Measurements from ENCODE around the gene INTS6L. TPM values are rescaled to one million over a fixed set of nuclear protein-coding genes. Genes with fewer than 3 reads are reported as not detected.

INTS6L gene, protein sequence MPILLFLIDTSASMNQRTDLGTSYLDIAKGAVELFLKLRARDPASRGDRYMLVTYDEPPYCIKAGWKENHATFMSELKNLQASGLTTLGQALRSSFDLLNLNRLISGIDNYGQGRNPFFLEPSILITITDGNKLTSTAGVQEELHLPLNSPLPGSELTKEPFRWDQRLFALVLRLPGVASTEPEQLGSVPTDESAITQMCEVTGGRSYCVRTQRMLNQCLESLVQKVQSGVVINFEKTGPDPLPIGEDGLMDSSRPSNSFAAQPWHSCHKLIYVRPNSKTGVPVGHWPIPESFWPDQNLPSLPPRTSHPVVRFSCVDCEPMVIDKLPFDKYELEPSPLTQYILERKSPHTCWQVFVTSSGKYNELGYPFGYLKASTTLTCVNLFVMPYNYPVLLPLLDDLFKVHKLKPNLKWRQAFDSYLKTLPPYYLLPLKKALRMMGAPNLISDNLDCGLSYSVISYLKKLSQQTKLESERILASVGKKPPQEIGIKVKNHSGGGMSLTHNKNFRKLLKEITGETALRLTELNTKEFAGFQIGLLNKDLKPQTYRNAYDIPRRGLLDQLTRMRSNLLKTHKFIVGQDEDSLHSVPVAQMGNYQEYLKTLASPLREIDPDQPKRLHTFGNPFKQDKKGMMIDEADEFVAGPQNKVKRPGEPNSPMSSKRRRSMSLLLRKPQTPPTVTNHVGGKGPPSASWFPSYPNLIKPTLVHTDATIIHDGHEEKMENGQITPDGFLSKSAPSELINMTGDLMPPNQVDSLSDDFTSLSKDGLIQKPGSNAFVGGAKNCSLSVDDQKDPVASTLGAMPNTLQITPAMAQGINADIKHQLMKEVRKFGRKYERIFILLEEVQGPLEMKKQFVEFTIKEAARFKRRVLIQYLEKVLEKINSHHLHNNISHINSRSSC
- 2.4 TPM for total RNA-seq
- long read RNA-seq, partial matches to known transcripts, result 1 of 2 reads
- long read RNA-seq, other reads (novel, unspliced or antisense), result 1 of 2 reads

DNA sequence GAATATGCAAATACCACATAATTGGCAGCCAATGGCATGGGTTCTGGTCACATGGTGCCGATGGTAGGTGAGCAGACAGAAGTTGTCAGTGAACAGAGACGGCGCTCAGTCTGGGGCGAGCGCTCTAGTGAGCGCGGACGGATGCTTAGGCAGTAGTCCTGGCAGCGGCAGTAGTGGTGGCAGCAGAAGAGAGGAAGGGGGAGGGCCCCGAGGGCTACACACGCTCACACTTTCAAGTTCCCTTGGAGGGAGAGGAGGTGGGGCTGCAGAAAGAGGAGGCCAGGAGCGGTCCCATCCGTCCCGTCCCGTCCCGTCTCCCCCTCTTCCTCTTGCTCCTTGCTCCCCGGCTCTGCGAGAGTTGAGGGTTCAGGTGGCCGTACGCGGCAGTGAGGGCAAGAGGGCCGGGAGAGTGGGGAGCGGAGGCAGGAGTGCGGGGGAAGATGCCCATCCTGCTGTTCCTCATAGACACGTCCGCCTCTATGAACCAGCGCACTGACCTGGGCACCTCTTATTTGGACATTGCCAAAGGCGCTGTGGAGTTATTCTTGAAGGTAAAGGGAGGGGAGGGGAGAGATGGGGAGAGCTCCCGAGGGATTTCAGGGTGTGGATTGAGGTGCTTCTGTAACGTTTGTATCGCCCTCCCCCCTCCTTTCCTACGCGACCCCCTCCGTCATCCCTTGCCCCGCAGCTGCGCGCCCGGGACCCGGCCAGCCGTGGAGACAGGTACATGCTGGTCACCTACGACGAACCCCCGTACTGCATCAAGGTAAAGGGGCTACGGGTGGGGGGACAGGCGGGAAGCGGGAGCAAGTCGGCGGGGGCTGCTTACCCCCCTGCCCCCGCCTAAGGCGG lies at the start of gene INTS6L:
Gene INTS6L (plus strand): TSS at position 108 of the 852 bp plus-strand sequence. CDS start 333 bp downstream, at position 441.
- DNase-seq, result peak; percentile 89
- peak; percentile 85 for ATAC-seq (ENCODE audit: poor library complexity)
- intact Hi-C loops (cut with DNase I), result no loop called here

DNA sequence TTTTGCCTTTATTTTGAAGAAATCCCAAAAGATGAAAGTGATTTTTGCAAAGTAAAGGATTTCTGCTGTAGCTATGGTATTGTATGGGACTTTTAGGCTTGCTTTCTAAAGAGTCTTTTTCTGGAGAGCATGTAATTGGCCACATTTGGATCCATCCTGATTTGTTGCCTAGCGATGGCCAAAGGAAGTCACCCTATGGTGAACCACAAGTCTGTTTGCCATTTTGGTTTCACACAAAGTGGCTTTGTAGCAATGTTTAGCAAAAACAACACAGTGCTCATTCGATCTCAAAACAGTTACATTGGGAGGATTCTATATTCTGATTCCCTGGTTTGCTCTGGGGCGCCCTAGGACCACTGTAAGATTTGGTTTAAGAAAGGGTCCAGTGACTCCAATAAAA lies 44.1 kb upstream of the INTS6L start:
- intact Hi-C loops (cut with DNase I), result no loop called here
- DNase-seq (no peak), ATAC-seq (ENCODE audit: poor library complexity) (no peak)

DNA sequence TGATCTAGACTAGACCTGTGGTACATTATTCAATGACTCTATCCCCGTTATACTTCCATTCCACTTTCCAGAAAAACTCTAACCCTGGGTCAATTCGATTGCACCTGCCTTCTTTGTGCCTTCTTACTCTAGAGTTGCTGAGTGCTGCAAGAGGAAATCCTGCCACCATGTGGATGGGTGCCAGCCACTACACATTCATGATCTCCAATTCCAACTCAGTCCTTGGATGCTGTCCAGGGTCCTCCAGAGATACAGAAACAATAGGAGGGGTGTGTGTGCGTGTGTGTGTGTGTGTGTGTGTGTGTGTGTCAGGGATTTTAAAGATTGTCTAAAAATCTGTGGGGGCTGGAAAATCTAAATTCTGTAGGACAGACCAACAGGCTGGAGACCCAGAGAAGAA lies 42.9 kb upstream of the INTS6L start:
- ATAC-seq (ENCODE audit: poor library complexity) (peak; percentile 82), DNase-seq (peak; percentile 63)
- intact Hi-C loops (cut with DNase I), result no loop called here

DNA sequence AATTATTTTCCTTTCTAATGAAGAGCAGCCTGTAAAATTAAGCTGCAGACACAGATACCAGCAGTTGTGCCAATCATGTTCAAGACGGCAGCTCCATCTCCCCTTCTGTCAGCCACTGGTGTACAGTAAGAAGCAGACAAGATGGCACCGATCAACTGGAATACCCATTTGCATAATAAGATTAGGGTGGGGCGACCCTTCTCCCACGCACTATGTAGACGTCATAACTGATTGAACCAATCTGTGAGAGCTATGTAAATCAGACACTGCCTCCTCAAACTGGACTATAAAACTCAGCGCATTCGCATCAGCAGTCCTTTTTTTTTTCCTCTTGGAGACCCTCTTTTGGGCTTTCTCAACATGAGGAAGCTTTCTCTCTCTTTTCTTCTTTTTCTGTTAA lies 40.4 kb upstream of the INTS6L start:
- intact Hi-C loops (cut with DNase I), result loop anchor here (10.0 kb wide), 1 partner anchor 95 kb away; no protein-coding TSS in a partner anchor
- DNase-seq (no peak), ATAC-seq (ENCODE audit: poor library complexity) (no peak)

DNA sequence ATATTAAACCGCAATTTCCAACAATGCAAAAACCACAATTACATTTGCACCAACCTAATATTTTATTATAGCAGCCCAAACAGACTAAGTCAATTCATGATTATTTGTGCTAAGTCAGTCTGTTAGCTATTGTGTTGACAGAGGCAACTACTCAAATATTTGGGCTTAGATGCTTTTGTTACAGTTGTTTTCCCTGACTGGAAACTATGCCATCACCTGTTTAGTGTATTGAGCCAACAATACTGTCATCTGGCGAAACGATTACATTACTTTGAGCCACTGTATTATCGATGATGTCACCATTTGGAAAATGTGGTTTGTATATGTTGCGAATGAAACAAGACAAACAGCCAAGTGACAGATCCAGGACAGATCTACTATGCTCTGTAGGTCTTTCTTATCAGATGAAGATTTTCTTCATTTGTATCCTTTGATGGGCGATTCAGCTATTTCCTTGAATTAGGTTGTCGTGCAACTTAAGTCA lies 38.7 kb upstream of the INTS6L start:
- no peak for ATAC-seq (ENCODE audit: poor library complexity)
- intact Hi-C loops (cut with DNase I), result loop anchor here (10.0 kb wide), 1 partner anchor 93 kb away; no protein-coding TSS in a partner anchor

DNA sequence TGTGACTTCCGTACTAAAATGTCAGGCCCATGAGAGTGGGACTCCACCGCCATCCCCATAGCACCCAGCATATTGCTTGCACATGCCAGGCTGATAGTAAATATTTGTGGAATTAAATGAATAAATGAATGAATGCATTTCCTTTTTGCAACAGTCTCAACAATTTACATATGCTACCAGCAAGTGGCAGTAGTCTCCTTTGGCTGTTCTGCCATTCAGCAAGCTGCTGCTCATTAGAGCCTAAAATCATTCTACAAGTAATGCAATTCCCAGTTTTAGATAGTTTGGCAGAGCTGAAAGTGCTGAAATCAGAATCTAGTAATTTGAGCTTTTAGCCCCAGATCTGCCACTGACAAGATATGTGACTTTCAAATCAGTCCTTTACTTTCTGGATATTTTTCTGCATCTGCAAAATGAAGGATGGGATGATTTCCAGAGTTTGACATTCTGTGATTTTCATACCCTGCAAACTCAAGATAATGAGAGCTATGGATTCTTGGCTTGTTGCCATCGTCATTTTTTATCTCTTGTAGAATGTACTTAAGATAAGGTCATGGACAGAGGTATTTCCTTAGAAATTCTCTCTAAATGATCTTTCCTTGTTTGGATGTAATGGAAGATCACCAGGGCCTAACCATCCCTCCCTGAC lies 35.7 kb upstream of the INTS6L start:
- DNase-seq, result no peak
- no peak for ATAC-seq (ENCODE audit: poor library complexity)
- intact Hi-C loops (cut with DNase I), result loop anchor here (10.0 kb wide), 1 partner anchor 90 kb away; no protein-coding TSS in a partner anchor

More for the DNA sequence above, 38.7 kb upstream of the INTS6L start:
- DNase-seq, result no peak

DNA sequence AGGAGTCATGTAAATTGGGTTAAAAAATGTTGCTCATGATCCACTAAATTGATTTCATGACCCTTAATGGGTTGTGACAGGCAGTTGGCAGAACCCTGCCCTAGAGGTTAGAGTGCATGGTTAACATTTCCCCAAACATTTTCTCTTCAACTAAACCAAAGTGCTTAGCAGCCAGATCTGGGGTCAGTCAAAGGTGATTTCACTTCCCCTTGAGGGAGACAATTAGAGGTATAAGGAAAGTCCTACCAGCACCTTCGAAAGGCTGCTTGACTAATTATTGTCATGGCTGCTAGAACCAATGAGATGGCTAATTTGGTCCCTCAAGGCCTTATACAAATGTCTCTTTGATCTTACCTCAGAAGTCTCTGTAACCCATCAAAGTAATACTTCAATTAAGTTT lies 30.9 kb upstream of the INTS6L start:
- ATAC-seq (ENCODE audit: poor library complexity), result no peak
- intact Hi-C loops (cut with DNase I), result loop anchor here (10.0 kb wide), 1 partner anchor 85 kb away; no protein-coding TSS in a partner anchor

DNA sequence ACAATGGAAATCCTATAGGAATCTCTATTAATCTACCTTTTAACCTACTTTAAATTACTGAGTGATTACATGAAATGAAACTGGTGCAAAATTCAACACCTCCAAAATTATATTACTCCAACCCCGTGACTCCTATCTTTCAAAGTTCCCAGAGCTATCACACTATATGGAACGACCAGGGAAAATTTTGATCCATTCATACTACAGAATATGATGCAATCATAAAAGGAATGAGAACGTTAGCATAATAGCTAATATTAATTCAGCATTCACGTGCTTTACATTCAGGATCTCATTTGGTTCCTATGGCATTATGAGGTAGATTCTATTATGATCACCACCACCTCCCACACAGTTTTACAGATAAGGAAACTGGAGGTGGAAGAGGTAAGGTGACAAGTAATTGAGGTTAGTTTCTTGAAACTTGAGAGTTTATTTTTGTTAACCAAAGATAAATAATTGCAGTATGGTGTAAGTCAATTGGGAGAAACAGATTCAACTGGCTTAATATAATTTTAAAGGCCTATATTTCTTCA lies 29.4 kb upstream of the INTS6L start:
- intact Hi-C loops (cut with DNase I), result no loop called here

More for the DNA sequence above, 30.9 kb upstream of the INTS6L start:
- DNase-seq, result no peak

DNA sequence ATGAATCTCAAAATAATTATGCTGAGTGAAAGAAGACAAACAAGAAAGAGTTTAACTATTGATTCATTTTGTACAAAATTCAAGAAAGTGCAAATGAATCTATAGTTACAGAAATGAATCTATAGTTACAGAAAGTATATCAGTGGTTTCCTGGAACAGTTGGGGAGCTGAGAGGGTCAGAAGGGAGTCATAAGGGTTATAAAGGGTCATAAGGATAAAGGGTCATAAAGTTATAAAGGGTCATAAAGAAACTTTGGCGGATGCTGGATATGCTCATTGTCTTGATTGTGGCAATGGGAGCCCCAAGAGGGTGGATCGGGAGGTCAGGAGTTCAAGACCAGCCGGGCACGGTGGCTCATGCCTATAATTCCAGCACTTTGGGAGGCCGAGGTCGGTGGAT lies 26.0 kb upstream of the INTS6L start:
- intact Hi-C loops (cut with DNase I), result no loop called here
- DNase-seq (no peak), ATAC-seq (ENCODE audit: poor library complexity) (no peak)

More for the DNA sequence above, 29.4 kb upstream of the INTS6L start:
- no peak for ATAC-seq (ENCODE audit: poor library complexity)
- no peak for DNase-seq

DNA sequence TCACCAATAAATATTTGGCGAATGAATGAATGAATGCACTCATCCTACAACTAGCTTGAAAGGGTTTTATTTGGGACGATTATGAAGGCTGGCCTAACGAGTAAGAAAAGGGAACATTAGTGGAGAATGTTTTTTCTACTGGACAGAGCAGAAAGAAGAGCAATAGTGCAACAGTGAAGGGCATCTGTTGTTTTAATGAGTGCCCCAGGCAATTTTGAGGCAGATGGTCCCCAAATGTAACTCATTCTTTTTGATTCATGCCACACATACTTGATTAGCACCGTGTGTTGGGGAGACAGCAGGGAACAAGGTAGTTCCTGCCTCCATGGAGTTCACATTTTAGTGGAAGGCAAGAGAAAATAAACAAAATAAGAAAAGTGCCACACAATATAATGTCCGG lies 22.7 kb upstream of the INTS6L start:
- intact Hi-C loops (cut with DNase I), result no loop called here
- DNase-seq (no peak), ATAC-seq (ENCODE audit: poor library complexity) (no peak)

DNA sequence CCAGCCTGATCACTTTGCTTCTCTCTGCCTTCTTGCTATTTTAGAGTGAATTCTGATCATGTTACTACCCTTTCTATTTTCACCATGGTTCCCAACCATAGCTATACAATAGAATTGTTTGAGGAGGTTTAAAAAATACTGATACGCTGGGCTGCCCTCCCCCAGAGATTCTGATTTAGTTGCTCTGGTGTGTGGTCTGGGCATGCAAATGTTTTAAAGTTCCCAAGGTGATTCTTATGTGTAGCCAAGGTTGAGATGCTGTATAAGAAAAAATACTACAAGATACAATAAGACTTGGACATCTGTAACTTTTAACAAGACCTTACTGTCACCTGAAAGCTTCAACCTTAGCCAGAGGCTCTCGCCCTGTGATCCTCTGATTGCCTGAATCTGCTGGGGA lies 22.2 kb upstream of the INTS6L start:
- intact Hi-C loops (cut with DNase I), result no loop called here
- no peak for DNase-seq
- no peak for ATAC-seq (ENCODE audit: poor library complexity)

DNA sequence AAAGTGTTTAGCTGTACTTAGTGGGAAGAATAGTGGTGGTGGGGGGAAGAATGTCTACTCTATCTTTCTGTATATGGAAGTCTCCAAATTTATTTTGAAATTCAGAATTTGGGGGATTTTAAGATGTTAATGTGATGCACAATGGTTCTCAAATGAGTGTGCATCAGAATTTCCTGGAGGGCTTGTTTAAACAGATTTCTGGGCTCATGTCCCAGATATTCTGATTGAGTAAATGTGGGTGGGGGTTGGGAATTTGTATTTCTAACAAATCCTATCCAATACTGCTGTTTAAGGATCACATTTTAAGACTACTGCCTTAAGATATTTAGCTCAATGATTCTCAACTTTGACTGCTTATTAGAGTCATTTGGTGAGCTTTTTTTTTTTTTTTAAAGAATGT lies 15.1 kb upstream of the INTS6L start:
- no peak for DNase-seq
- intact Hi-C loops (cut with DNase I), result no loop called here
- no peak for ATAC-seq (ENCODE audit: poor library complexity)

DNA sequence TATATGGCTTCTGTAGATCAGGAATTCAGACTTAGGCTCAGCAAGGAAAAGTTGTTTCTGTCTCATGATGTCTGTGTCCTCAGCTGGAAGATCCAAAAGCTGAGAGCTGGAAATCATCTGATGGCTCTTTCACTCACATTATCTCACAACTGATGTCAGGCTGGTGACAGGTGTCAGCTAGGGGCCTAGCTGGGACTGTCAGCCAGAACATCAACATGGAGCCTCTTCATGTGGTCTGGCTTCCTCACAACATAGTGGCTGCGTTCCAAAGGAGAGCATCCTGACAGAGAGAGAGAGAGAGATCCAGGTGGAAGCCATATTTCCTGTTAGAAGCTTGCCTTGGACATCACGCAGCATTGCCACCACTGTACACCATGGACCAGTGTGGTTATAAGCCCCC lies 10.6 kb upstream of the INTS6L start:
- intact Hi-C loops (cut with DNase I), result no loop called here
- DNase-seq, result no peak
- ATAC-seq (ENCODE audit: poor library complexity), result no peak

DNA sequence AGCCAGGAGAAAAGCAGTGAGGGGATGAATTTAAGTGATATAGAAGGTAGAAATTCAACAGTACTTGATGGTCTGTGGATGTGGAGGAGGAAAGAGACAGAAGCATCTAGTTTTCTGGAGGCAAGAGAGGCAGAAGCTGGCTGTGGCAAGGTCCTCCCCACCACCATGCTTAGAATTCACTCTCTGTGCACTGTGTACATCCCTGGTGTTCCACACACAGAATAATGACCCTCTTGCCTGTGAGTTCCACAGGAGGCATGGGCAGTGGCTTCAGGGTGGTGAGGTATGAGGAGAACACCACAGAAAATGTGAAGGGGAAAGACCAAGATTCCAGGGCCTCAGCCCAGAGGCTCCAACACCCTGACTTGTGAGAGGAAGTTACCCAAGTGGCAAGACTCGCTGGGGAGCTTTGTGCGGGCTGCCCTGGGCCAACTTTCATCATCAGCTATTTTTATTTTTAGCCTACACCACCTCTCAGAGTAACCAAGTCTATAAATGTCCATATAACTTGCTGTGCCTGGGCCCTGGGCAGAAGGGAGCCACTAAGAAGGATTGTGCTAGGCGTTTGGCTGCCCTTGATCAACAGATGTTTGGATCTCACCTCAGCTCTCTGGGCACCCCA lies 7.8 kb upstream of the INTS6L start:
- DNase-seq, result no peak
- peak; percentile 49 for ATAC-seq (ENCODE audit: poor library complexity)
- intact Hi-C loops (cut with DNase I), result no loop called here

DNA sequence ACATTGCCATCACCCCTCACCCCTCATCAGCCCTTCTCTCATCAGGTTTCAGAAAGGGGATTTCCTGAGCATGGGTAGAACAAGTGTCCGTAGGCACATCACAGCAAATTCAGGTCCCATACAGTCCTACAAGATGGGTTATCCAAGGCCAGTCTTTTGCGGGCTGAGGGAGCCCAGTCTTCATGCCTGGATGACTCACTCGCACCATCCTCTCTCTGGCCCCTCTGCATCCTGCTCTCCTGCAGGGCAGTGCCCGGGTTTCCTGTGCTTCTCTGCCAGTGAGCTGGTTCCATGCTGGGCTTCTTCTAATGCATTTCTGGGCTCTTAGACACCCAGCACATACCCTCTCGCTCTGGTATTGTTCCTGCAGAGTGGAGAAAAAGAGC lies 7.3 kb upstream of the INTS6L start:
- ATAC-seq (ENCODE audit: poor library complexity) (no peak), DNase-seq (no peak)
- intact Hi-C loops (cut with DNase I), result no loop called here

DNA sequence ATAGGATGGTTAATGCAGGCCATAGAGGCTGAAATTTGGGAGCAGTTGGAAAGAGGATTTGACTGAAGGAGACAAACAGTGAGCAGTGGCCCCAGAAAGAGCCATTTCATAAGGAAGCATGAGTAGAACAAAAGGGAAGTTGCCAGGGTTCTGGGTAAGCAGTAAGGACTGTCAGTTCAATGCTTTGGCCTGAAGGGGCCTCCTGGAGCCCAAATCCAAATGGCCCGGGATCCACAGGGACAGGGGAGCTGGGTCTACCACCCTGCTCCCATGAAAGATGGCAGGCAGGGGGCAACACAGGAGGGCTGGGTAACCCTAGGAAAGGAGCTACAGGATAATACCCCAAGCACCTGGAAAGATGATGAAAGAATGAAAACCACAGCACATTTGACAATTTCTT lies 4.1 kb upstream of the INTS6L start:
- intact Hi-C loops (cut with DNase I), result no loop called here
- DNase-seq (no peak), ATAC-seq (ENCODE audit: poor library complexity) (no peak)

DNA sequence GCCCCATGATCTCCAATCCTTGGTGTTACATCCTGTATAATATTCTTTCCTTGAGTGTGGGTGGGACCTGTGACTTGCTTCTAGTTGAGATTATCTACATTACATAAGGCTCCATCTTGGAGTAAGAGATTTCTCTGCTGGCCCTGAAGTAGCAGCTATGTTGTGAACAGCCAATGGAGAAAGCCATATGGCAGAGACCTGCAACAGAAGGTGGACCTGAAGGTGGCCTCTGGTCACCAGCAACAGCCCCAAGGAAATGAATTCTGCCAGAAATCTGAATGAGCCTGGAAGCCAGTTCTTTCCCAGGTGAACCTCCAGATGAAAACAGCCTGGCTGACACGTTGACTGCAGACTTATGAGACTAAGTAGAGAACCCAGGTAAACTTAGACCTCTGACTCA lies 2.3 kb upstream of the INTS6L start:
- intact Hi-C loops (cut with DNase I), result no loop called here
- ATAC-seq (ENCODE audit: poor library complexity), result no peak
- DNase-seq, result no peak

All from Right ventricle myocardium superior (tissue), 1 donor.